OCI-LY7 (cell line): ENCODE measurements around the gene NDUFS8.
"Not testable (repeated sequence)": the region's sequence is repeated elsewhere in the genome, so short reads cannot be mapped to it uniquely, and the experiment has no call there.

ENCODE experiments used
- CTCF ChIP-seq: fragments of 200-600 bp; sonication (generic); conservative IDR thresholded peaks from 2 replicates; pipeline ENCODE4 v1.5.1; 2014; ENCODE audit warnings: mild to moderate bottlenecking, antibody characterized with exemption, low read length, moderate library complexity, mixed read lengths
- EZH2phosphoT487 ChIP-seq: fragments of 200-600 bp; sonication (generic); IDR thresholded peaks from 2 replicates; pipeline ENCODE4 v1.6.1; 2018; ENCODE audit warnings: low read depth, borderline replicate concordance, mild to moderate bottlenecking, mixed run types, antibody characterized with exemption, low read length, moderate library complexity, mixed read lengths

GRCh38 chr11:67981226-67981625 is 49.3 kb upstream of the NDUFS8 start:
- not testable (repeated sequence) for TF ChIP-seq CTCF, EZH2phosphoT487
